Stimulated activated CD4-positive, alpha-beta T cell treated with anti-CD3 and anti-CD28 coated beads, Interleukin-4, amount 100 ng/mL, for 4 hours (primary cell): Measurements from ENCODE around the gene TNFRSF6B.

ENCODE experiments used
- DNase-seq, 2 experiments: peaks; one replicate each; pipeline ENCODE4 v3.0.0-alpha.2; 2020

The TNFRSF6B gene

DNA sequence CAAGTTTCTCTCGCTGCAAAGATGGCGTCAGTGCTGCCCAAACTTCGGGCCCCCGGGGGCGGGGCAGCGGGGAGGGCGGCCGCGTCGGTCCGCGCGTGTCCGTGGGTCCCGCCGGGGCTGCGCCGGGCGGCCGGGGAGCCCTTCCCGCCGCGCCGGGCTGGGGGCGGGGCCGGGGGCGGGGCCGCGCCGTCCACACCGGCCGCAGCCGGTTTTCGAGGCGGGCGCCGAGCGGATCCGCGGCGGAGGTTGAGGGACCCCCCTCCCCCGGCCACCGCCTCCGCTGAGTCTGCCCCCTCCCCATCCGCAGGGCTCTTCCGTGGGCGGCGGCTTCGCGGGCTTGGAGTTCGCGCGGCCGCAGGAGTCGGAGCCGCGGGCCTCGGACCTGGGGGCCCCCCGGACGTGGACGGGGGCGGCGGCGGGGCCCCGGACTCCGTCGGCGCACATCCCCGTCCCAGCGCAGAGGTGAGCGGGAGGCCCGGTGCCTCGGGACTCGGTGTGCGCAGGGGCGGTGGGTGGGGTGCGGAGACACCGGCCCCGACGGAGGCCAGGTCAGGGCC, 43.7 kb downstream of the TNFRSF6B start:
- peak in 1 of 2 experiments; percentile 40 for DNase-seq

DNA sequence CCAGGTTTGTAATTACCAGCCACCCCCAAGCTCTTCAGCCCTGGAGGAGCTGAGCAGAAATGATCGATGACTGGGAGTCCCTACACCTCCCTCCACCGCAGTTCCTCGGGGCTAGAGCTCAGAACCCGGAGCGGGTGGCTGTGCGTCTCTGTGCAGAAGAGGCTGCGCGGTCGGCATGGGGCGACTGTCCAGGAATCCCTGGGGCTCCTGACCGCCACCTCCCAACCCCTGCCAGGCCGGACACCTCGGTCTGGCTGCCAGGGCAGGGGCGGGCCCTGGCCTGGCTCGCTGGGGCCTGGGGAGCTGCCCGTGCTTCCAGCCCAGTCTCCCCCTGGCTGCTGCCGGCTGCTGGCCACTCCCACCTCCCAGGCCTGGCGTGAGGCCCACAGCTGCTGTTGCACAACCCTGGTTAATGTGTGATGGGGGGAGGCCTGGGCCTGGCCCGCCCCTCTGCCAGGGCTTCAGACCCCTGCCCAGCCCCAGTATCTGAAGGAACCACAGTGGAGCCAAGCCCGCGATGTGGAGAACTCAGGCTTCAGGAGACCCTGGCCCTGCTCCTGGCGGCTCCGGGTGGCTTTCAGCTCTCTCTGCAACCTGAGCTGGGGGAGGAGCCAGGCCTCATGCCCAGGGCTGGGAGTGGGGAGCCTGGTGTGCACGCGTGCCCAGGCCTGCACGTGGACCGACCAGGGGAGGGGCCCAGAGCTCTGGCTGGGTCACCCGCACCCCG, 44.3 kb downstream of the TNFRSF6B start:
- no peak for DNase-seq

DNA sequence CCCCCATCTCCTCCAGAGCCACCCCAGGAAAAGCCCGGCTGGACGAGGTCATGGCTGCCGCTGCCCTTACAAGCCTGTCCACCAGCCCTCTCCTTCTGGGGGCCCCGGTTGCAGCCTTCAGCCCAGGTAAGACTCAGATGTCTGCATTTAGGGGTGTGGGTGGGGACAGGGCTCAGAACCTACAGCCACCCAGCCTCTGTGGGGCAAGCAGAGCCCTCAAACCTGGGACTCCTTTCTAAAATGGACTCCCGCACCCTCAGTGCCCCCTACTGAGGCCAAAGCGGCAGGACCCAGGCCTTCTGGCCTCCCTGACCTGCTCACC, 44.9 kb downstream of the TNFRSF6B start:
- DNase-seq = no peak

DNA sequence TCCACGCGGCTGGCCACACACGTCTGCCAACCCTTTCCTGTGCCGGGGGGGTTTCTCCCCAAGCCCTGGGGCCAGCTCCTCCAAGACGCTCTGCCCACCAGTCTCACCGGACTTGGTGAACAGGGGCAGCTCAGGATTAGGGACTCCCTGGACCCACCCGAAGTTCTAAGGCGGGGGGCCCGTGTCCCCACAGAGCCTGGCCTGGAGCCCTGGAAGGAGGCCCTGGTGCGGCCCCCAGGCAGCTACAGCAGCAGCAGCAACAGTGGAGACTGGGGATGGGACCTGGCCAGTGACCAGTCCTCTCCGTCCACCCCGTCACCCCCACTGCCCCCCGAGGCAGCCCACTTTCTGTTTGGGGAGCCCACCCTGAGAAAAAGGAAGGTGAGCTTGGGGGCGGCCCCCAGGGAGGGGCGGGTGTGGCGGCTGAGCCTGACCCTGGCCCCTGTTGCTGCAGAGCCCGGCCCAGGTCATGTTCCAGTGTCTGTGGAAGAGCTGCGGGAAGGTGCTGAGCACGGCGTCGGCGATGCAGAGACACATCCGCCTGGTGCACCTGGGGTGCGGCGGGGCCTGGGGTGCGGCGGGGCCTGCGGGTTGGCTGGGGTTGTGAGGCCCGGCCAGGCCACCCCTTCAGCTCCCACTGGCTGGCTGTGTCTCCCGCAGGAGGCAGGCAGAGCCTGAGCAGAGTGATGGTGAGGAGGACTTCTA, 45.4 kb downstream of the TNFRSF6B start:
- DNase-seq = no peak

DNA sequence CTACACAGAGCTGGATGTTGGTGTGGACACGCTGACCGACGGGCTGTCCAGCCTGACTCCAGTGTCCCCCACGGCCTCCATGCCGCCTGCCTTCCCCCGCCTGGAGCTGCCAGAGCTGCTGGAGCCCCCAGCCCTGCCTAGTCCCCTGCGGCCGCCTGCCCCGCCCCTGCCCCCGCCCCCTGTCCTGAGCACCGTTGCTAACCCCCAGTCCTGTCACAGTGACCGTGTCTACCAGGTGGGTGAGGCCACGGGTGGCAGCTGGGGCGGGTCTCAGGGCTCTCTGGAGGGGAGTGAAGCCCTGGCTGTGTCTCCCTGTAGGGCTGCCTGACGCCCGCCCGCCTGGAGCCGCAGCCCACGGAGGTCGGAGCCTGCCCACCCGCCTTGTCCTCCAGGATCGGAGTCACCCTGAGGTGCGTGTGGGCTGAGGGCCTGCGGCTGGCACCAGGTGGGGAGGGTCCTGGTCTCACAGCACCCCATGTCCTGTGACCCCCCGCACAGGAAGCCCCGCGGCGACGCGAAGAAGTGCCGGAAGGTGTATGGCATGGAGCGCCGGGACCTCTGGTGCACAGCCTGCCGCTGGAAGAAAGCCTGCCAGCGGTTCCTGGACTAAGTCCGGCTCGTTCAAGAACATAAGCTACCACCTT, 46.1 kb downstream of the TNFRSF6B start:
- DNase-seq = no peak

DNA sequence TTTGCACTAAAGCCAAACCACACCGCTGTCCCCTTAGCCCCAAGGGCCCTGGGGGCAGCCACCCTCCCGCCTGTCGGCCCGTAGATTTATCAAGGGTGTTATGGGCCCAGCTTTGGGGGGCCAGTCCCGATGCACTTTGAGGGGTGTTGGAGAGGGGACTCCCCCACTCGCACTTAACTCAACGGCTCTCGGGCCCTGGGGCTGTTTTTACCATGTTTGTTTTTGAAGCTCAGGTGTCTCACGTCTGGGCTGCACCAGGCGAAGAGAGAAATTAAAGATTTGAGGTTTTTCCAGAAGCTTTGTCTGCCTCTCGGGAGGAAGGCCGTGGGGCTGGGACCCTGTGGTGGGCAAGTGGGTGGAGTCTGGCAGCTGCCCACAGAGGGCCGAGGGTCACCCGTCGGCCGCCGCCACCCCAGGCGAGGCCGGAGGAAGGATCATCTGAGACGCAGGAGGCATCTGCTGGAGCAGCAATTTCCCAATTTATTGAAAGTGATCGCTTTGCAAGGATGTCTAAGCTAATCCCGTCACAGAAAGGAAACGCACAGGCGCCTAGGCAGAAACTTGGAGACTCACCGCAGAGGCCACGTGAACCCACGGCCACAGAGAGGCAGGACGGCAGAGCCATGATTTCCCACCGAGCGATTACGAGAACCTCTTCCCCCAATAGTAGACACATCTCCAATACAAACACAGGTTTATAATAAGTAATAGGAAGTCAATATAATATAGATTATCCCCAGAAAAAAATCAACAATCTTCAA, 46.9 kb downstream of the TNFRSF6B start:
- DNase-seq = no peak

DNA sequence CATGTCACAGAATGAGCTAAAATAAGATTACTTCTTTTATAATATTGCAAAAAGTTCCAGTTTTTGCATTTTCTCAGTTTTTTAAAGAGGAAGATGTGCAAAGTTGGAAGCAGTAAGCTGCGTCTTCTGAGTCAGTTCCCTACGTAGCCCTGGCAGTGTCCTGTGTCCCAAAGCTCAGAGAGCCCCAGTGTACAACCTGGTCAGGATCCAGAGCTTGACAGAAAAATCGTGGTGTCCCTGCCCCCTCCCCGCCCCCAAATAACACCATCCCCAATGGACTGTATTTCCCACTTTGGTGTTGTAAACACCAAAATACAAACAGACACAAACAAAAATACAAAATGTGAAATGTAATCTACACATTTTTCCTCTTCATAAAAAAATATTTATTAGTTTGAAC, 47.7 kb downstream of the TNFRSF6B start:
- no peak for DNase-seq

DNA sequence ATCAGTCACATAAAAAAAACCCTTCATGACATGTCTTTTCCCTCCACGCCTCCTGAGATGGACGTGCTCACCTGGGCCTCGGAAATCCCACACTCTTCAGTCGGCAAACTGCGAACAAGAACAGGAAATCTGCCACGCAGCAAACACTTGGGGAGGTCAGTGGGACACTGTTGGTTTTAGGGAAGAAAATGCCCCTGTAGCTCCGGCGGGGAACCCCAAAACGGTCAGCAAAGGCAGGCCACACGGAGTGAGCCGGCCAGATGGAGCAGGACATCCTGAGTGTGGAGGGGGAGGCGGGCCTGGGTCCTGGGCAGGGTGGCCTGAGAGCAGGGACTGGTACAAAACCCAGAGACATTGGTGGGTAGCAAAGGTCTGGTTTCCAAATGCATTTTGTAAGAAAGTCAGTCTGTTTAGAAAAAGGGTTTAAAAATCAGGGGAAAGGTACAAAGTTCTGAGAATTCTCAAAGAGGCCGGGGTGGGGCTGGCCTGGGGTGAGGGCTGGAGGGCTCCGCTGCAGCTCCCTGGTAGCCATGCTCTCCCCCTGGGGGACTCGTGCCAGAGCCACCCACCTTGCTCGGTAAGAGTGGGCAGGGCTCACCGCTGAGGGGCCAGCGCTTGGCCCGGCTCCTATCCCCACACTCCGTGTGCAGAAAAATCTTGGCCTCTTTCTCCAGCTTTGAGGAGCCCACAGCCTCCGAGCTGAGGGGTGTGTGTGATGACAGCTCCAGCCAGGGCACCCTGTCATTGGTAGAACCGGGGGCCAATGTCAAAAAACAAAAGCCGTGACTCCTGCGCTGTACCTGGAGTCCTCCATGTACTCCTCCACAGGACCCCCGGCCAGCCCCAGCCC, 48.3 kb downstream of the TNFRSF6B start:
- DNase-seq = no peak

DNA sequence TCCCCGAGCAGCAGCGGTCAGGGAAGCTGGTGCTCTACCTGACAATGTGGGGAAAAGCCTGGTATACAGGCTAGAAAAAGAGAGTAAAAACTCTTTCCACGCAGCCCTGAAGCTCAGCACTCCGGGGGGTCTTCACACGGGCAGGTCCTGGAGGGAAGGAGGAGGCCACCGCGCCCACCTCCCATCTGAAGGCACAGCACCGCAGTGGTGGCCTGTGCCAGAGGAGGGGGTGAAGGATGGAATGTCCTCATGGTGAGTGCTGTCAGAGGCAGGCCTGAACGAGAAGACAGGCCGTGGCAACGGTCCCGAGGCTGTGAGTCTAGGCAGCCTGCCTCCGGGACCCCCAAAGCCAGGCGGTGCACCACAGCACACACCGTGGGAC, 49.0 kb downstream of the TNFRSF6B start:
- no peak for DNase-seq

DNA sequence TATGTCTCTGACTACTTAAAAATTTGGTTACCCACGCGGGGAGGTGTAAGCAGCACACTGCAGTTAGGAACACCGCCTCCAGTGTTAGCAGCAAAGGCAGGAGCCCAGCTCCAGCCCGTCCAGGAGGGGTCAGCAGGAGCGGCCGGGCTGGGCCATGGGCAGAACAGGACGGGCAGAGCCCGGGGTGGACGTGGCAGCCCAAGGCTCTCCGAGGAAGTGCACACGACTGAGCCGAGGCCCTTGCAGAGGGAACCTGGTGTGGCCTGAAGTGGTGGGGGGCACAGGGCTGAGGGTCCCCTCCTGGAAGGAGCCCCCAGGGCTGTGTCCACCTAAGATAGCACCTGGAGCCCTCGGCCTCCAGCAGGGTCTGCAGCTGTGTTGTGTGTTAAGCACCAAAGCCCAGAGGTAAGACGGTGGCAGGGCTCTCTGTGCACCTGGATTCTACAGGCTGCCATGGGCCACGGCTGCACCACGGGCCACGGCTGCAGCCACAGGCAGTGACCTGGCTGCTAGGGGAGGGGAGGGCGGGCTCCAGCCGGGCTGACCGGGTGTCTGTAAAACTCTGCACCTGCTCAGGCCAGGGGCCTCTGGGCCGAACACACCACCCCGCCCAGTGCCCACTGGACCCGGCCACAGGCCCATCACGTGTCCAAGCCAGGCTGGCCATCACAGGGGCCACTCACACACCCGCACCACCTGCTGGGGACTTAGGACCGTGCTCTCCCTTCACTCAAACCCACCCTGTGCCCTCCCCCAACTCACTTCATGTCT, 49.7 kb downstream of the TNFRSF6B start:
- DNase-seq = no peak

DNA sequence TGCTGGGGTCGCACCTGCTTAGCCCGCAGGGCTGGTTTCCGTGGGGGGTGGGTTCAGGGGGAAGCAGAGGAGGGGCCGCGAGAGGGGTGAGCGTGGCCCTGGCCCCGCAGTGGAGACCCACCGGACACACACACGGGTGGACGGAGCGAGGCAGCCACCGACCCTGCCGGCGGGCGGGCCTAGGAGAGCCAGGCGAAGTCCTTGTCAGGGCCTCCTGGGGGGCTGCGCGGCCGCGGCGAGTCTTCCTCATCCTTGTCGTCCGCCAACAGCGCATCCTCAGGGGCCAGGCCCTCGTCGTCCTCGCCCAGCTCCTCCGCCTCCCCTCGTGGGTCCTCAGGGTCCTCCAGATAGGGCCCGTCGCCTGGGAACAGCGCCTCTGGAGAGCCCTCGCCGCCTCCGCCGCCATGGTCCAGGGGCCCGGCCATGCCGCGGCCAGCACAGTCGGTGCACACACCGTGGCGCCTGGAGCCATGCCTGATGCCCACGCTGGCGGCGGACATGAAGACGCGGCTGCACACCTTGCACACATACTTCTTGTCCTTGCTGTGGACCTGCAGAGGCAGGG, 50.4 kb downstream of the TNFRSF6B start:
- DNase-seq = no peak

DNA sequence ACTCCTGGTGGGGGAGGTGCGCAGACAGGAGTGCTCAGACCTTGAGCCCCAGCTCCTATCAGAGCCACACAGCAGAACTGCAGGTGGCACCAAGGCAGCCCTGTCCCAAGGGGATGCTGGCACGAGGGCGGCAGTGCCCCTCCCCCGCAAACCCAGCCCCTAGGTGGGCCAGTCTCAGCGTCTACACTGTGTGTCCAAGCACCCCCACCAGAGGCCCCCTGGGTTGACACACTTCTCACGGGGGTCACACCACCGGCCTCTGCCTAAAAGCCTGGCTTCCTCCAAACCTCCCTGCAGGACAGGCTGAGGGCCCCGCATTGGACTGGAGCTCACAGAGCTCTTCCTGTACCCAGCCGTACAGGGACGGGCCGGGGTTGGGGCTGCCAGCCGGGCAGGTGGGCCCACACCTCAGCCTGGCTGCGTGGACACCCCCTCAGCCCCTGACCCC, 51.2 kb downstream of the TNFRSF6B start:
- DNase-seq = no peak
